HG03571 (cell line): ENCODE results near the gene ATP9A.
"Not testable (repeated sequence)": the region's sequence is repeated elsewhere in the genome, so short reads cannot be mapped to it uniquely, and the experiment has no call there.

Source experiments
- ATAC-seq: cut with Tn5 transposase; IDR thresholded peaks from one replicate; pipeline ENCODE4 v1.9.1; 2021; ENCODE audit not compliant: unreplicated experiment

ATP9A gene

DNA sequence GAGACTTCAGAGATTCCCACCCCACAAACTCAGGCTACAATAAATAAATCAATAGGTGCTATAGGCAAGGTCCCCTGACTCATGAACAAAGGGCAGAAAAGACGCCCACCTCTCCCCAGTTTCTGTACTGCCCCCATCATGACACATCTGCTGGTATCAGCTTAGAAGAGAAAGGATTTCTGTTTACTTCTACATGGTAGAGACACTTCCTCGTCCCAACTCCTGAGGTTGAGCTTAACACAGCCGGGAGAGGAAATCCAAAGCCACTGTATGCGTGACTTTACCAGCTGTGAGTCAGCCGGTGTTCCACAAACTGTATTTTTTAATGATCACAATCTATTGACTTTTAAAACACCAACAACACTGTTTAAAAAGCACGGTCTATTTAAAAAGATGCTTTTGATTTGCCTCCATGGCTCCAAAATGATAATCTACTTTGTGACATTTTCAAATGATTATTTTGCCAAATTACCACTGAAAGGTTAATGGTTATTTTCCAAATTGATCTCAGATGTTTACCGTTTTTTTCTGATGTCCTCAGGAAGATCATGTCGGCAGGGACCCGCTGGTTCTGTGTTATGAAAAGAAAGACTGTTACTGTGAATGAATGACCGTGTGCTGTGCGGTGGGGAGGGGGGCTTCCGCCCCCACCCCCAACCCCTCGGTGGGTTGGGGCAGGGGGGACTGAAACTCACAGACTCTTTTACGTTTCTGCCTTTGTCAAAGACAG, 72.5 kb downstream of the ATP9A start:
- ATAC-seq, result no peak

- no peak for ATAC-seq
Measured at GRCh38 chr20:51692806-51693400, 75.3 kb downstream of the ATP9A start.

DNA sequence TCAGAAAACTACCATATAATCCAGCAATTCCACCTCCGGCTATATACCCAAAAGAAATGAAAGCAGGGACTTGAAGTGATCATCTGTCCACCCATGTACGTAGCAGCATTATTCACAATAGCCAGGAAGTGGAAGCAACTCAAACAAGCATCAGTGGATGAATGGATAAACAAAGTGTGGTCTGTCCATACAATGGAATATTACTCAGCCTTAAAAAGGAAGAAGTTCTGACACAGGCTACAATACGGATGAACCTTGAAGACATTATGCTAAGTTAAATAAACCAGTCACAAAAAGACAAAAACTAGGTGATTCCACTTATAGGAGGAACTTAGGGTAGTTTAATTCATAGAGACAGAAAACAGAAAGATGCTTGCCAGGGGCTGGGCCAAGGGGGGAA, 76.5 kb downstream of the ATP9A start:
- ATAC-seq, result no peak

- no peak for ATAC-seq
Measured at GRCh38 chr20:51688600-51689244, 79.5 kb downstream of the ATP9A start.

DNA sequence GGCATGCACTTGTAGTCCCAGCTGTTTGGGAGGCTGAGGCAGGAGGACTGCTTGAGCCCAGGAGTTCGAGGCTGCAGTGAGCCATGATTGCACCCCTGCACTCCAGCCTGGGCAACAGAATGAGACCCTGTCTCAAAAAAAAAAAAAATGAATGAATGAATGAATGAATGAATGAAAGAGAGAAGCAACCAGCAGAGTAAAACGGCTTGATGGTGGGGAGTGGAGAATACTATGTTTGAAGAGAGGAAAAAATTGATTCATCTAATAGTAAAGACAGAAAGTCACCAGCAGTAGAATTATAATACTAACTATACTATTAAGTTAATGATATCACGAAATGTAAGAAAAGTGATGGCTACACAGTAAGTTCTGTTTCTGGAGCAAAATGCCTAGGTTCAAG, 80.6 kb downstream of the ATP9A start:
- no peak for ATAC-seq

DNA sequence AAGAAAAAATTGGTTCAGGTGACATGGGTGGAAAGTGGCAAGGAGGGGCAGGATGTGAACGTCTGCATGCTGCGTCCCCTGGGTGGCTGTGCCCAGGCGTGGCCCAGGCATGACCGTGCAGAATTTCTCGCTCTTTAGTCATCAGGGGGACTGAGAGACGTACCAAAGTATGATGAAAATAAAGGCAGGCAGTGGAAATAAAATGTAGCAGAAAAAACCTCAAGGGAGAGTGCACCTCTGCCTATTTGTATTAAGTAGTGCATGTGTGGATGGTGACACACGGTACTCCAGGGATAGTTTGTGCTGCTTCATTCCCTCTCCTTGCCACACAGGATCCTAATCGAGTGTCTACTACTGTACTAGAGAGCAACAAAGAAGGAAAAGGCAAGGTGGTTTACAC, 81.1 kb downstream of the ATP9A start:
- no peak for ATAC-seq

DNA sequence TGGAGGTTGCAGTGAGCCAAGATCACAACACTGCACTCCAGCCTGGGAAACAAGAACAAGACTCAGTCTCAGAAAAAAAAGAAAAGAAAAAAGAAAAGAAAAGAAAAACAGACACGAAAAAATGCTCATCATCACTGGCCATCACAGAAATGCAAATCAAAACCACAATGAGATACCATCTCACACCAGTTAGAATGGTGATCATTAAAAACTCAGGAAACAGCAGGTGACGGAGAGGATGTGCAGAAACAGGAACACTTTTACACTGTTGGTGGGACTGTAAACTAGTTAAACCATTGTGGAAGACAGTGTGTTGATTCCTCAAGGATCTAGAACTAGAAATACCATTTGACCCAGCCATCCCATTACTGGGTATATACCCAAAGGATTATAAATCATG, 82.7 kb downstream of the ATP9A start:
- ATAC-seq, result not testable (repeated sequence)

GRCh38 chr20:51680067-51680749, 88.0 kb downstream of the ATP9A start:
- ATAC-seq, result no peak

GRCh38 chr20:51679254-51679921, 88.8 kb downstream of the ATP9A start:
- no peak for ATAC-seq

DNA sequence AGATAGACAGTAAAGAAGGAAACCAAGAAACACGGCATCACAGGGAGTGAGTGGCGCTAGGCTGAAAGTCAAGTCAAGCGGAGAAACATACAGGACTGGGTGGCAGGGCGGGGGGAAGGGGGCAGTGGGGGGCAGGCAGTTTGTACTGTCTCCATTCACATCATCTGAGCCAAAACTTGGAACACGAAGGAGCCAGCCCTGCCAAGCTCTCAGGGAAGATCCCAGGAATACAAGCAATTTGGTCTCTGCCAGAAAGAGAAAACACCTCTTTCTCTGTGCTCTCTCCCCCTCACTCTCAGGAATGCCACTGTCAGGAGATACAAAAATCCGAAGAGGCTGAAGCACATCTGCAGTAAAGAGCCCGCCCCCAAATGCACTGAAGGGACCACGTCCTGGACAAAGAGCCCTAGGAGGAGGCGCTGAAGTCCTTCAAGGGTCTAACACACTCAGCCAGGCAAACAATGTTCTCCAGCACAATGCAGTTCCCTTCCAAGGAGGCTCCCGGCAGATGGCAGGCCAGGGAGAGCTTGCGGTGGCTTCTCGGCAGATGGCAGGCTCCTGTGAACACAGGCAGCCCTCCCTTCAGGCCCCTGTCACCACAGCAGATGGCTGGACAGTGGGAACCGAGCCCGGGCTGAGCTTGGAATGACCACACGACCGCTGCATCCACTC, 90.0 kb downstream of the ATP9A start:
- no peak for ATAC-seq

DNA sequence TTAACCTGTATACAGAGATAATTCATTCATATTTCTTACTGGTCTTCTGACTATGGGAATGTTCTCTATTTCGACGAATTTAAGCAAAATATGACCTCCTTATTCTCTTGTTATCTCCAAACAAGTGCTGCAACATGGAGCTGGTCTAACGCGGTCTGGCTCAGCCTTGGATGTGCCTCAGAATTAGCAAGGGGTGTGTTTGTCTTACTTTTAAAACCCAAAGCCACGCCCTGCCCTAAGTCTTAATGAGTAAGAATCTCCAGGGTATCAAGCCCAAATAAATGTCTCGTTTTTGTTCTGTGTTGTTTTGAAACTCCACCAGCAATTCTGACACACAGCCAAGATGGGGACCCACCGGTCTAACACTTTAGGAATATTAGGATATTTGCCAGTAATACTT, 99.2 kb downstream of the ATP9A start:
- no peak for ATAC-seq

GRCh38 chr20:51668515-51668914, 99.7 kb downstream of the ATP9A start:
- ATAC-seq, result no peak

- no peak for ATAC-seq
Measured at GRCh38 chr20:51667491-51667890, 100.7 kb downstream of the ATP9A start.

DNA sequence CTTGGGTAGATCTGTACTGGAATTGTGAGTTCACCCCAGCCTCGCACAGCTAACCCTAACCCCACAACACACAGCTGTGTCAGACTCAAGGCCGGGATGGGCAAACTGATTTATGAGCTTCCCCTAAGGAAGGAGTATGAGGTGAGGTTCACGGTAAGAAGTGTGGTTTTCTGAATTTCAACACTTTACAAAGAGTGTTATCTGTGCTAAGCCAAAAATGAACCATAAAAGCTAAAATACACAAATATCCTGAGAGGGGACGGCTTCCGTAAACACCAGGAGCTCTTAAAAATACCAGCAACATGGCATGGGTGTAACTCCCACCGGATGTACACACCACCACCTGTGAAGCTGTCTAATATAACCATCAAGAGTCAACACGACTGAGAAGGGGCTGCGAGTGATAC, 101.2 kb downstream of the ATP9A start:
- ATAC-seq, result no peak

GRCh38 chr20:51666126-51666525, 102.1 kb downstream of the ATP9A start:
- no peak for ATAC-seq

DNA sequence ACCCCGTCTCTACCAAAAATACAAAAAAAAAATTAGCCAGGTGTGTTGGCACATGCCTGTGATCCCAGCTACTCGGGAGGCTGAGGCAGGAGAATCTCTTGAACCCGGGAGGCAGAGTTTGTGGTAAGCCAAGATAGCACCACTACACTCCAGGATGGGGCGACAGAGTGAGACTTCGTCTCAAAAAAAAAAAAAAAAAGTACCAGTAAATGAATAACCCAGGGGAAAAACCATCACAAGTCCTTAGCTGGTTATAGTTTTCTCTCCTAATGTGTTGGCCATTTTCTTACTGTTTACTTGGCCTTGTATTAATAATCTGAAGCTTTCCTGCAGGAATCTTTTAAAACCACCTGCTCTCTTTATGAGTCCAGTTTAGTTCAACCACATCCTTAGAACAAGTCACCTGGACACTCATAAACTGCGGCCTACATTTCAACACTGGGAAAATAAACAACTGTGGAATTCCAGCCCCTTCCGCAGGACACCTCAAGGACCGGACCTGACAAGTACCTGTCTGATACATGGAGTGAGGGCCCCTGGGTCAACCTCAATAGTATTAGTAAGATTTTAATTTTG, 102.6 kb downstream of the ATP9A start:
- no peak for ATAC-seq

DNA sequence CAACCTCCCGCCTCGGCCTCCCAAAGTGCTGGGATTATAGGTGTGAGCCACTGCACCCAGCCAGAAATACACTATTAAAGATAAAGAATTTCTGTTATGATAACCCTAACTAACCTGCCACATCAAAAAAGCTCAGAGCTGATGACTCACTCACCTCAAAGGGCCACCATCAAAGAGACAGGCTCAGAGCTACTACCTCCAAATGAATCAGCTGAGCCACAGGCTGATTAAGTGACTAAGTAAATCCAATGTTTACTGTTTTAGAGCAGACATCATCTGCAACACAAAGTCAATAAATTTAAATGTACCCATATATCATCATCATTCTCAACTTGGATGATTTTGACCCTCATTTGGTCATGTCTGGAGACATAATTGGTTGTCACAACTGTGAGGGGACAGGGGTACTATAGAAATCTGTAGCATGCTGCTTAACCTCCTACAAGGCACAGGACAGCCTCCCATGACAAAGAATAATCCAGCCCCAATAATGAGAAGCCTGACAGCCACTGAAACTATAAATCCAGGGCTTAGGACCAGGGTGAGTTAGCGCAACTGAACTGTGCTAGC, 106.5 kb downstream of the ATP9A start:
- ATAC-seq, result no peak

GRCh38 chr20:51660672-51661608, 107.2 kb downstream of the ATP9A start:
- no peak for ATAC-seq

GRCh38 chr20:51659491-51660050, 108.6 kb downstream of the ATP9A start:
- ATAC-seq, result no peak
